GM21367 (cell line): ENCODE measurements around the gene PMM2.
"Not testable (repeated sequence)": the region's sequence is repeated elsewhere in the genome, so short reads cannot be mapped to it uniquely, and the experiment has no call there.

Experiments
- ATAC-seq: cut with Tn5 transposase; IDR thresholded peaks from one replicate; pipeline ENCODE4 v1.9.1; 2021; ENCODE audit not compliant: unreplicated experiment

PMM2 gene

GRCh38 chr16:8781797-8782196 lies 15.8 kb upstream of the PMM2 start:
- no peak for ATAC-seq

GRCh38 chr16:8782673-8783072 lies 15.0 kb upstream of the PMM2 start:
- ATAC-seq: no peak

DNA sequence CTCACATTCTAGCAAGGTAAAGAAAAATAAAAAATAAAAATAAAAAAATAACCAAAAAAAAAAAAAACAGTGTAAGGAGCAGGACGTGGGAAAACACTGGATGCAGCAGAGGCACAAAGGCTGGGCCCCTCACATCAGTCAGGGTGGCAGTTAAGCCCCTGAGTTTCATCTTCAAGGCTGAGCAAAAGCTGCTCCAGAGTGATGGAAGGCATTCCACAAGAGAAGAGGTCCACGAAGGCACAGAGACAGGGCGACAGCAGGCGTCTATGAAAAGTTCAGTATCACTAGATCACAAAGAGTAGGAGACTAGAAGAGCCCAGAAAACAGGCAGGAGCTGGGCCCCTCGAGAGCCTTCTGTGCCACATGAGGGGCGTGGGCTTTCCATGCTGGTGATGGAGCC lies 12.2 kb upstream of the PMM2 start:
- no peak for ATAC-seq

DNA sequence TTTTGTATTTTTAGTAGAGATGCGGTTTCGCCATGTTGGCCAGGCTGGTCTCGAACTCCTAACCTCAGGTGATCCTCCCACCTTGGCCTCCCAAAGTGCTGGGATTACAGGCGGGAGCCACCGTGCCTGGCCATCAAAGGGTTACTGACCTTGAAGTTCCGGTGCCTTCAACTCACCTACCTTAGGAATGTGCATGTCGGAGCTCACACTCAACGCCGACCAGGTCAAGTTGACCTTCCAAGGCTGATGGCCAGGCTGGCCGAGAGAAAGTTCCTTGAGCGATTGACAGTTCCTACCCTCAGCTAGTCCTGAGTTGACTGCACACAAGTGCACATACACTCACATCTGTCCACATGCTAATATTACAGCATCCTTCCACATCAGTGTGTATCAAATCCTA lies 11.3 kb upstream of the PMM2 start:
- not testable (repeated sequence) for ATAC-seq

DNA sequence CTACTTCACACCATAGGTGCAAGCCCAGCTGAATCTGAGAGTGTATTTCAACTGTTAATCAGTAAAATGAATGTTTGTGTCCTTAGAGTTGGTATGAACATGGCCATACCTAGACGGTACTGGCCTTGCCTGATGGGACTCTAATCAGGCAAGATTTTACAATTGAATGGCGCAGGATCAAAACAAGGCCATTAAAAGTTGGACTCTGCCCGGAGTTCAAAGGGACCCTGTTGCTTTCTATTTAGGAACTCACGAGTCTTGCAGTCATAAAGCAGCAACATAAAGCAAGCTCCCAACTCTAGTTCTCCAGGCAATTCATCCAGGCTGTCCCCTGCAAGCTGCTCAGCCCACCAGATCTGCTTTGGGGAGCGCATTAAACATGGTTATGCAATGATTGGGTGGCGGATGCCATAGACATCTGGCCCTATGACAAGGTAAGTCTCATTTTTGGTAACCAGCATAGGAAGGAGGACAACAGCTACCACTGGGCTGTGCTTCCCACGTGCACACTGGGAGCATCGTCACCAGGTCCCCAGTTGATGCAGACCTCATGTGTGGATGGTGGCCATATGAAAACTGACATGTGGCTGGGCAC lies 9.0 kb upstream of the PMM2 start:
- ATAC-seq: no peak

- ATAC-seq: no peak
These were observed 2.5 kb upstream of the PMM2 start for GRCh38 chr16:8795091-8795490.

DNA sequence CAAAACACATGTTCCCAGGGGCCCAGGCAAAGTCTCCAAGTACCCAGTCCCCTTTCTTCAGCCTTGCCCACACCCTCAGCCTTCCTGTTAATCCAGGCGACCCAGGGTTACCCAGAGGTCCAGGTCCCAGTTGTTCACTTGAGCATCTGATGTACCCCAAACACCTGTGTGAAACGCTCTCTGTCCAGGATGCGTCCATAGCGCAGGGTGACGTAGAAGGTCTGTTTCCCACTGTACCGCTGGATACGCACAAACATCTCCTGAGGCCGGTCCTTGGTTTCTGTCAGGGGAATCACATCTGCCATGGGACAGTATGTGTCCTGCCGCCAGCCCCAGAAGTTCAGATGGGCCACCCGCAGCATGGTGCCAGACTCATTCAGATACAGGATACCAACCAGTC lies 1.8 kb upstream of the PMM2 start:
- ATAC-seq: no peak

GRCh38 chr16:8796469-8797363 lies 923 bp upstream of the PMM2 start:
- ATAC-seq: no peak

DNA sequence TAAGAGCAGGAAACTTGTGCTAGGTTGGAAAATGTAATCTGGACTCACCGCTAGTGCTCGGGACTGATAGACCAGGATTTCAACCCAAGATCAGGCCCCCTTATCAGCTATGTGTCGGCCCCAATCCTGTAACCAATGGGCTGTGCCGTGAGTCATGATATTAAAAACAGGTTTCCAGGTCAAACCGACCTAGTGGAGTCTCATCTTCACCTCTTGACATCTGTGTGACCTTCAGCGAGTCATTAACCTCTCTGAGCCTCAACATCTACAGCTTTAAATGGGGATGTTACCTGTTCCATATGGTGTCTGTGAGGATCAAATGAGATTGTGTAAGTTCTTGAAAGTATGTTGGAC lies 512 bp downstream of the PMM2 start:
- ATAC-seq: no peak

DNA sequence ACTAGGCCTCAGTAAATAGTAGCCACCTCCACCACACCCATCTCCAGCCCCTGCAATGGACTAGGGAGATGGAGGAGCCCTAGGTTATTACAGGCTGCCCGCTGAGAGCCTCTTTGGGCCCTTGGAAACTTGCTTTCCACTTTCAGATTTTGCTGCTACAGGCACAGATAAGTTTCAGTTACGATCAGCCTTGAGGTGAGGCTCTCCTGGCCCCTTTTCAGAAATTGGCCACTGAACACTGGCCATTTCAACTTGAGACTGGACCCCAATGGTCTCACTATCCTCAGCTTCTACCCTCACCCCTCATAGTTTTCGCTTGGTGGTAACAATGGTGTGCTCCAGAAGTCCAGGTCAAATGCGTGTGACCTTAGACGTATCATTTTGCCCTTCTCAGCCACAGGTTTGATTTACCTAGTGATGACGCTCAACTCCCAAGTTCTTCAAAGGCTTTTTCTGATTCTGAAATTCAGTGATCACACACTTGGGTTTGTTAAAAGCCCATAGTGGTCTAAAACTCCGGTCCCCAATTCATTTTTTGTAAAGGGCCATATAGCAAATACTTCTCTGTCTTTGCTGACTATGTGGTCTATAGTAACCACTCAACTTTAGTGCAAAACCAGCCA lies 1.0 kb downstream of the PMM2 start:
- ATAC-seq: no peak

DNA sequence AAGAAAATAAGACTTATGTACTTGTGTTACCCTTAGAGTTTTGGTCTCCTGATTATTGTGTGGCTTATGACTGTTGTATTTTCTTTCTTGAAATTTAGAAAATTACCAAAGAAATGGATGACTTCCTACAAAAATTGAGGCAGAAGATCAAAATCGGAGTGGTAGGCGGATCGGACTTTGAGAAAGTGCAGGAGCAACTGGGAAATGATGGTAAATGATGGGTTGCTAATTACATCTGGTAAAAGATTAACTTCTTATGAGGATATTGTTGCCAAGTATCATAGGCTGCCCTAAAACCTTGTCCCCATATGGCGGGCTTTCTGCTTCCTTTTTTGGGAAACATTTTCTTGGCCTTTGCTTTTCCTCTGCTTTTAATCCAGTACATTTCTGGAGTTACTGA lies 4.1 kb downstream of the PMM2 start:
- ATAC-seq: no peak

DNA sequence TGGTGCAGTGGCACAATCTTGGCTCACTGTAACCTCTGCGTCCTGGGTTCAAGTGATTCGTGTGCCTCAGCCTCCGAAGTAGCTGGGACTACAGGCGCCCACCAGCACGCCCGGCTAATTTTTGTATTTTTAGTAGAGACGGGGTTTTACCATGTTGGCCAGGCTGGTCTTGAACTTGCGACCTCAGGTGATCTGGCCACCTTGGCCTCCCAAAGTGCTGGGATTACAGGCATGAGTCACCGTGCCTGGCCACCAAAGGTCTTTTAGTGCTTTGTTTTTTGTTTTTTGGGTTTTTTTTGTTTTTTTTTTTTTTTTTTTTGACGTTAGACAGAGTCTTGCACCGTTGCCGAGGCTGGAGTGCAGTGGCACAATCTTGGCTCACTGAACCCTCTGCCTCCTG lies 6.1 kb downstream of the PMM2 start:
- not testable (repeated sequence) for ATAC-seq

- no peak for ATAC-seq
These were observed 6.7 kb downstream of the PMM2 start for GRCh38 chr16:8804313-8804712.

GRCh38 chr16:8806272-8806983 lies 8.8 kb downstream of the PMM2 start:
- no peak for ATAC-seq

GRCh38 chr16:8807189-8807588 lies 9.6 kb downstream of the PMM2 start:
- ATAC-seq: no peak

DNA sequence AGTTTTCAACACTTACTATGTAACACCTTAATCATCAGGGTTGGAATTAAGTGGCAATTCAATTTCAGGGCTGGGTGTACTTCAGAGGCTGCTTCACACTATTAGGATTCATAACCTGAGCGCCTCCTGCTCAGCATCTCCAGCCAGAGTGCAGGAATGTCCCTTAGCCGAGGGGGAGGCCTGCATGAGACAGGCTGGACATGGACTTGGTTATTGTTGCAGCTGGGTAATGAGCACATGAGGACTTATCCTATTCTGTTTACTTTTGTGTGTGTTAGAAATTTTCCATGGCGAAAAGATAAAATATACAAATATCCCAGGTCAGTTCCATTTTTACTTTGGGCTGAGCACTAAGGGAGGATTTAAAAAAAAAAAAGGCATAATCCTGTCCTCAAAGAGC lies 10.4 kb downstream of the PMM2 start:
- no peak for ATAC-seq

DNA sequence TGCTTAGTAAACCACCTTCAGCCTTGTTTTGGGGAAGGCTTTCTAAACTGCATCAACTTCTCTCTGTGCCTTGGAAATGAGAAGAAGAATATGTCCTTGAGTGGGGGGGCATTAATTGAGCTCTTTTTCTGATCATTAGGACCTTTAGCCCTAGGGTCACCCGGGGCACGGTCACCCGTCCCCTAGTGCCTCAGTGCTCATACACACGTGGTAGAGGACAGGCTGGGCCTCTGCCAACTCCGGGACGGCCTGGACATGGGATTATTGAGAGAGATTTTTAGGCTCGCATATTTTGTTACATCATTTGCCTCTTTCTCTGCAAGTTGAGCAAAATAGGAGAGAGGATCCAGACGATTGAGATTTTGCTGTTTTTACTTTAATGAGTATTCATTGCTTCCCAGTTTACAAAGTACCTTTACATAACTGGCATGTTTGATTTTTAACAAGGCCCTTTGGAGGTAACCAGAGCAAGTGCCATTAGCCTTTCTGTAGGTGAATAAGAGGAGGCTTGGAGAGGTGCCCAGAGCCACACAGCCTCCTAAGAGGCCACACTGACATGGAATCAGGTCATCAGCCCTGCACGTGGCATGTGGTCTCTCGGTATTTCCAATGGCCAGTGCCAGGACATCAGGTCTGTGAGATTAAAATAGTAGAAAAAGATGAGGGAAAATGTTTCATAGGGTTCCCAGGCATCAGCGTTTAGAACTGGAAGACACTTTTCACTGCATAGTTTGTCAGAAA lies 11.1 kb downstream of the PMM2 start:
- no peak for ATAC-seq

DNA sequence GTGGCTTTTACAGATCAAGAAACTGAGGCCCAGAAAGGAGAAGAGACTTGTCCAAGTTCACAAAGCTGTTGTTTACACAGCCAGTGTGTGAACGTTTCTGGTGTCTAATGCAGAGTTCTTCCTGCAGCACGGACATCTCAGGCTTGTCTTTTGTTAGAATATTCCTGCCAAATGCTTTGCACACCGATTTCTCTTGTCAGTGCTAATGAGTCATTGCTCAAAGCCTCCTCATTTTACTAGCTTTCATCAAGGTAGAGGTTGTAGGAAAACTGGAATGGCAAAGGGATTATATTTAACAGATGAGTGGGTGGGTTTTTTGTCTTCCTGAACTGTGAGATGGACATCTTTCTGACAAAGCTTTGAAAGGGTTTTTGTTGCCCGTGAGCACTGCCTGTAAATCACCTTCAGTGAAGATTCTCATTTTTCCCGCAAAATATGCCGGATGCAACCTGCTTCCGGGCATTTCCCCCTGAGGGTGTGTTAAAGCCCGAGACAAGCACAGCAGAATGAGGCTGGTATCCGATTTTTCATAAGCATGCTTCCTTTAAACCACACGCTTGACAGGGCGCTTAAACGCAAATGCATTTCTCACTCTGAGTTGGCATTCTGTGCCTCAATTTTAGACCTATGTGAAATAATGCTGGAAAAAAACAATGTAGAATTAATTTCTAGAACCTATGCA lies 14.7 kb downstream of the PMM2 start:
- no peak for ATAC-seq

- ATAC-seq: no peak
These were observed 16.6 kb downstream of the PMM2 start for GRCh38 chr16:8814095-8814806.
